ENCODE results near the gene ELFN2. TPM values are rescaled to one million over a fixed set of nuclear protein-coding genes. Genes with fewer than 3 reads are reported as not detected.
A peak's percentile ranks its signal among the peaks of the same experiment; 100 is the strongest.

The ELFN2 gene
- total RNA-seq, 1 donor from 2014 or later: 0.82 TPM

DNA sequence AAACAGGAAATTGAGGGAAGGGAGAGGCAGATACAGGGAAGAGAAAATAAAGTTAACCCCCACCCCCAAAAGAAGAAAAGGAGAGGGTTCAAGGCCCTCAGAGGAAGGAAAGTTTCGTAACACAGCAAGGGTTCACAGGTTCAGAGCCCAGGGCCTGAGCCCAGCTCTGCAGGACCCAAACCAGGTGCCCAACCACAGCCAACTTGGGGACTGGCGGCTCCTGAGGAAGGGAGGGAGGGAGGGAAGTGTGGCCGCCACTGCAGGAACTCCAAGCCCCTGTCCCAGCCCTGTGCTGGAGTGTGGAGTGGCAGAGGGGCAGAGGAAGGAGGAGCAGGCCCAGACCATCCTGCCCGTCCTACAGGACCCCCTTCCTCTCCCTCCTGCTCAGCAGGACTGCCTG is 59.2 kb downstream of the ELFN2 start:
- Mint-ChIP-seq H3K4me3 (no peak overlapping the region), H3K4me1 (peaks cover 14% of the 10 kb centered on the region), H3K36me3 (no peaks in the 10 kb centered on the region), H3K27ac (no peak overlapping the region), H3K9me3 (no peaks in the 10 kb centered on the region), H3K27me3 (ENCODE audit: insufficient read depth, low read depth) (peaks cover 4% of the 10 kb centered on the region)
- Histone ChIP-seq H3K9me3 (ENCODE audit: low read depth) (no peaks in the 10 kb centered on the region), H3K4me3 (no peak overlapping the region), H3K36me3 (no peaks in the 10 kb centered on the region), H3K27ac (no peak overlapping the region), H3K4me1 (peaks cover 20% of the 10 kb centered on the region), H2AFZ (replicated peaks) (no peak overlapping the region), H4K20me1 (ENCODE audit: low read depth) (no peaks in the 10 kb centered on the region), H3K9ac (no peak overlapping the region), H3F3A (ENCODE audit: low read depth) (no peaks in the 10 kb centered on the region), H3K4me2 (no peak overlapping the region), H3K27me3 (no peaks in the 10 kb centered on the region), H3K79me2 (ENCODE audit: low read depth) (no peaks in the 10 kb centered on the region)
- peak; percentile 31 for DNase-seq (ENCODE audit: low spot score)
- TF ChIP-seq EZH2phosphoT487 (IDR thresholded peaks at IDR 0.05) (no peak), EZH2 (IDR thresholded peaks at IDR 0.05) (no peak)
- TF ChIP-seq, protein P1, sequence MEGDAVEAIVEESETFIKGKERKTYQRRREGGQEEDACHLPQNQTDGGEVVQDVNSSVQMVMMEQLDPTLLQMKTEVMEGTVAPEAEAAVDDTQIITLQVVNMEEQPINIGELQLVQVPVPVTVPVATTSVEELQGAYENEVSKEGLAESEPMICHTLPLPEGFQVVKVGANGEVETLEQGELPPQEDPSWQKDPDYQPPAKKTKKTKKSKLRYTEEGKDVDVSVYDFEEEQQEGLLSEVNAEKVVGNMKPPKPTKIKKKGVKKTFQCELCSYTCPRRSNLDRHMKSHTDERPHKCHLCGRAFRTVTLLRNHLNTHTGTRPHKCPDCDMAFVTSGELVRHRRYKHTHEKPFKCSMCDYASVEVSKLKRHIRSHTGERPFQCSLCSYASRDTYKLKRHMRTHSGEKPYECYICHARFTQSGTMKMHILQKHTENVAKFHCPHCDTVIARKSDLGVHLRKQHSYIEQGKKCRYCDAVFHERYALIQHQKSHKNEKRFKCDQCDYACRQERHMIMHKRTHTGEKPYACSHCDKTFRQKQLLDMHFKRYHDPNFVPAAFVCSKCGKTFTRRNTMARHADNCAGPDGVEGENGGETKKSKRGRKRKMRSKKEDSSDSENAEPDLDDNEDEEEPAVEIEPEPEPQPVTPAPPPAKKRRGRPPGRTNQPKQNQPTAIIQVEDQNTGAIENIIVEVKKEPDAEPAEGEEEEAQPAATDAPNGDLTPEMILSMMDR (IDR thresholded peaks at IDR 0.05): no peak

DNA sequence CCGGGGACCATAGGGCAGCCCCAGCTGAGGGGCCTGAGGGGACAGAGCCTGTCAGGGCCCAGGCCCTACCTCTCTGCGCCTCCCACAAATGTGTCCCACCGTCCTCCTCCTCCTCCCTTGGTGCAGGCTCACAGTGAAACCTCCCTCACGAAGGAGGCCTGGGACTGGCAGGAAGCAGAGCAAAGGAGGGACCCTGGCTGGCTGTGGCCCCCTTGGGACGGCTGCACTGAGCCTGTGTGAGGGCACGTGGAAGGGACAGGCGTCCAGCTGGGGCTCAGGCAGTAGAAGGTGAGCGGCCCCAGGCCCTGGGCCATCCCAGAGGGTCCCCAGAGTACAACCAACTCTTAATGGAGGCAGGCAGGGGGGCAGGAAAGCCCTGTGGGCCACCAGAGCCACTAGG is 60.7 kb downstream of the ELFN2 start:
- Mint-ChIP-seq H3K4me1 (peaks cover 14% of the 10 kb centered on the region), H3K27me3 (ENCODE audit: insufficient read depth, low read depth) (peaks cover 6% of the 10 kb centered on the region), H3K36me3 (no peaks in the 10 kb centered on the region), H3K9me3 (no peaks in the 10 kb centered on the region), H3K27ac (peak overlapping the region; percentile 53), H3K4me3 (no peak overlapping the region)
- Histone ChIP-seq H3K4me3 (no peak overlapping the region), H3K4me2 (no peak overlapping the region), H3K4me1 (peaks cover 20% of the 10 kb centered on the region), H3K27me3 (no peaks in the 10 kb centered on the region), H3K79me2 (ENCODE audit: low read depth) (no peaks in the 10 kb centered on the region), H3K36me3 (no peaks in the 10 kb centered on the region), H3K27ac (no peak overlapping the region), H3K9me3 (ENCODE audit: low read depth) (no peaks in the 10 kb centered on the region), H3F3A (ENCODE audit: low read depth) (no peaks in the 10 kb centered on the region), H4K20me1 (ENCODE audit: low read depth) (no peaks in the 10 kb centered on the region), H2AFZ (replicated peaks) (no peak overlapping the region), H3K9ac (no peak overlapping the region)
- DNase-seq (ENCODE audit: low spot score): no peak
- TF ChIP-seq EZH2 (IDR thresholded peaks at IDR 0.05) (no peak), EZH2phosphoT487 (IDR thresholded peaks at IDR 0.05) (no peak)
- TF ChIP-seq, protein P1 (IDR thresholded peaks at IDR 0.05): no peak

DNA sequence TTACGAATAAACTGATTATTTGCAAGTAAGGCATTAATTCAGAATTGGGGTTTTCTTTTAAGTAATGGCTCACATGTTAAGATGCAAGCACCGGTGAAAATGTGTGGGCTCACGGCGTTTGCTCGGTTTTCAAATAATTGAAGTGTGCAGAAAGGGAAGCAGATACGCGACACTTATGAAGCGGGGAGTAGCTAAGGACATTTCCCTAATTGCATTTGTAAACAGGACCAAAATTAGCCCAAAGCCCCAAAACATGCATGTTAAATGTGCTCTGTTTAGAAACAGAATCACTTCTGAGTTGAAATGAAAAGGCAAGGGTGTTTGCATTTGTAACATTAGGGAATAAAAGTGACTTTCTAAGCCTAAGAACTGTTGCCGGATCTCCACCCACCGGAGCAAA is 61.3 kb downstream of the ELFN2 start:
- Histone ChIP-seq H3K27ac (no peak overlapping the region), H3K4me2 (no peak overlapping the region), H3K4me1 (peaks cover 20% of the 10 kb centered on the region), H3K9ac (no peak overlapping the region), H3K79me2 (ENCODE audit: low read depth) (no peaks in the 10 kb centered on the region), H3K27me3 (no peaks in the 10 kb centered on the region), H3K36me3 (no peaks in the 10 kb centered on the region), H3K9me3 (ENCODE audit: low read depth) (no peaks in the 10 kb centered on the region), H2AFZ (replicated peaks) (no peak overlapping the region), H3K4me3 (no peak overlapping the region), H4K20me1 (ENCODE audit: low read depth) (no peaks in the 10 kb centered on the region), H3F3A (ENCODE audit: low read depth) (no peaks in the 10 kb centered on the region)
- TF ChIP-seq, protein P1 (IDR thresholded peaks at IDR 0.05): no peak
- no peak for TF ChIP-seq EZH2 (IDR thresholded peaks at IDR 0.05)
- TF ChIP-seq EZH2phosphoT487 (IDR thresholded peaks at IDR 0.05): no peak
- Mint-ChIP-seq H3K4me3 (no peak overlapping the region), H3K27ac (no peak overlapping the region), H3K36me3 (no peaks in the 10 kb centered on the region), H3K4me1 (peaks cover 14% of the 10 kb centered on the region), H3K9me3 (no peaks in the 10 kb centered on the region), H3K27me3 (ENCODE audit: insufficient read depth, low read depth) (peaks cover 7% of the 10 kb centered on the region)
- no peak for DNase-seq (ENCODE audit: low spot score)

Data from neural progenitor cell (in vitro differentiated cells).